GM10847 (cell line): ENCODE results near the gene DYNLT1.

Experiments
- POLR2A ChIP-seq: IDR thresholded peaks from 2 replicates; pipeline ENCODE4 v1.6.1; 2011; ENCODE audit not compliant: insufficient read length; ENCODE audit errors: extremely low read depth

Gene DYNLT1

GRCh38 chr6:158593670-158594069 is 50.9 kb downstream of the DYNLT1 start:
- no peak for TF ChIP-seq POLR2A

DNA sequence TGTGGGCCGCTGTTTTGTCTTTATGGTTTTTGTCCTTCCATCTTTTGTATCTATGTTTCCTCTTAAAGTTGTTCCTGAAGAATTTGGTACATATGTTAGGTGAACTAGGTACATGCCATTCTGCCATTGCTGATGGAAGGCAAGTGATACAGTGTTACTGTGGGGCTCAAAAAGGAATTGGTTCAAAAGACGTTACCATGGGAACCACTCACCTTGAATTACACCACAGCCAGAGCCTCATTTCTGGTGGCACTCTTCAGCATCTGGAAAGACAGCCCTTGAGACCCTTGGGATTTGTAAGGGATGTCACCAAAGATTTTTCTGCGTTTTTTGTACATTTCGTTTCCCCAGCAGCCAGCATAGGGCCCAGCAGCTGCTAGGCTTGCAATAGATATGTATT is 52.7 kb downstream of the DYNLT1 start:
- no peak for TF ChIP-seq POLR2A

GRCh38 chr6:158591134-158591809 is 53.3 kb downstream of the DYNLT1 start:
- no peak for TF ChIP-seq POLR2A

GRCh38 chr6:158589366-158589765 is 55.2 kb downstream of the DYNLT1 start:
- TF ChIP-seq POLR2A = no peak

DNA sequence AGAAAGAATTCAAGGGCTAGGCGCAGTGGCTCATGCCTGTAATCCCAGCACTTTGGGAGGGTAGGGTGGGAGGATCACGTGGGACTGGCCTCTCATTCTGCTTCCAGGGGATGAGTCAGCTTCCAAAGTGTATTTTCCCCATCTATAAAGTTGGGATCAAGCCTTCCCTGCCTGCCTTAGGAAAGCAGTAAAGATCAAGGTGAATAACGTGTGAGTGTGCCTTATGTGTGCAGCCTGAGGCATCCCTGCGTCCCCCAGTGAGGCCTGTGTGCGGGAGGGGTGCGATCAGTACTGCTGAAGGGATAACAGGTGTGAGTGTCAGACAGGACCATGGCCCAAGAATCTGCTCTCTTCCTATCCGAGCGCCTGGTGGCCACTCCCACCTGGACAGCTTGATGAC is 57.9 kb downstream of the DYNLT1 start:
- TF ChIP-seq POLR2A = no peak
